ENCODE data around the gene ABO. TPM values are rescaled to one million over a fixed set of nuclear protein-coding genes. Genes with fewer than 3 reads are reported as not detected.
"Not testable (repeated sequence)": the region's sequence is repeated elsewhere in the genome, so short reads cannot be mapped to it uniquely, and the experiment has no call there.

The ABO gene
- total RNA-seq, 4 donors from 2014 or later, result 1.8 to 7.3 (median 4.0) TPM

GRCh38 chr9:133239533-133240090 is 35.4 kb downstream of the ABO start:
- DNase-seq (ENCODE audit: low spot score), result no peak
- no peak for TF ChIP-seq CTCF (IDR thresholded peaks at IDR 0.05)
- no peak for ATAC-seq (ENCODE audit: low FRiP score)

GRCh38 chr9:133238851-133239532 is 36.0 kb downstream of the ABO start:
- peak; percentile 86 for ATAC-seq (ENCODE audit: low FRiP score)
- peak; percentile 53 for DNase-seq (ENCODE audit: low spot score)

GRCh38 chr9:133238272-133238850 is 36.6 kb downstream of the ABO start:
- DNase-seq (ENCODE audit: low spot score), result peak; percentile 70
- TF ChIP-seq CTCF (IDR thresholded peaks at IDR 0.05), result no peak
- ATAC-seq (ENCODE audit: low FRiP score), result peak; percentile 94

More at GRCh38 chr9:133238851-133239532, 36.0 kb downstream of the ABO start:
- peak in 1 of 3 donors; percentile 34 for TF ChIP-seq CTCF (IDR thresholded peaks at IDR 0.05)

GRCh38 chr9:133237035-133237731 is 37.8 kb downstream of the ABO start:
- ATAC-seq (ENCODE audit: low FRiP score), result no peak
- no peak for TF ChIP-seq CTCF (IDR thresholded peaks at IDR 0.05)
- no peak for DNase-seq (ENCODE audit: low spot score)

- not testable (repeated sequence) for DNase-seq (ENCODE audit: low spot score); ATAC-seq (ENCODE audit: low FRiP score)
Measured at GRCh38 chr9:133236291-133237034, 38.5 kb downstream of the ABO start.

- TF ChIP-seq CTCF (IDR thresholded peaks at IDR 0.05), result no peak
- no peak for ATAC-seq (ENCODE audit: low FRiP score)
- no peak for DNase-seq (ENCODE audit: low spot score)
Measured at GRCh38 chr9:133235549-133236222, 39.3 kb downstream of the ABO start.

All from omental fat pad (tissue), 4 donors.